ENCODE measurements around the gene PFDN4. TPM values are rescaled to one million over a fixed set of nuclear protein-coding genes. Genes with fewer than 3 reads are reported as not detected.

The PFDN4 gene
- total and polyA plus RNA-seq, 2 donors (not counting 1 experiment from before 2014, with no cell fraction given): 9.1 to 16.8 TPM

GRCh38 chr20:54179946-54180345 is 27.9 kb upstream of the PFDN4 start:
- ATAC-seq (ENCODE audit: low read depth): no peak

GRCh38 chr20:54180931-54181330 is 27.0 kb upstream of the PFDN4 start:
- Histone ChIP-seq H3K36me3 (replicated peaks in 1 of 2; ENCODE audit: control extremely low read depth in 1 of 2, control insufficient read depth in 1 of 2, extremely low read depth in 1 of 2, insufficient read depth in 2 of 2, low read length in 1 of 2) (no peaks in the 10 kb centered on the region), H2AFZ (ENCODE audit: insufficient read depth, low read depth, low read length, poor library complexity, severe bottlenecking) (no peak overlapping the region), H3K27ac (ENCODE audit: low read length in 2 of 2) (no peak overlapping the region), H3K4me2 (replicated peaks; ENCODE audit: low read depth, low read length, poor library complexity, severe bottlenecking) (no peak overlapping the region), H4K20me1 (ENCODE audit: control insufficient read depth, insufficient read depth, low read length, poor library complexity, severe bottlenecking) (no peaks in the 10 kb centered on the region), H3K4me3 (ENCODE audit: control extremely low read depth in 1 of 5, extremely low read depth in 1 of 5, insufficient read depth in 1 of 5, low read depth in 2 of 5, low read length in 4 of 5) (no peak overlapping the region), H3K4me1 (ENCODE audit: control insufficient read depth in 2 of 2, insufficient read depth in 2 of 2, low read length in 2 of 2) (no peaks in the 10 kb centered on the region), H3K9me3 (ENCODE audit: control extremely low read depth in 1 of 3, control insufficient read depth in 2 of 3, insufficient read depth in 1 of 3, low read length in 2 of 3) (no peaks in the 10 kb centered on the region), H3K9ac (ENCODE audit: low read length) (no peak overlapping the region), H3K79me2 (ENCODE audit: control insufficient read depth, insufficient read depth, low read length) (no peaks in the 10 kb centered on the region), H3K27me3 (replicated peaks in 1 of 4; ENCODE audit: control extremely low read depth in 1 of 4, control insufficient read depth in 3 of 4, insufficient read depth in 4 of 4, low read length in 3 of 4) (peaks cover 0 to 8% (median 5%) of the 10 kb centered on the region in 4 experiments)
- Mint-ChIP-seq H3K4me1 (no peaks in the 10 kb centered on the region), H3K4me3 (no peak overlapping the region), H3K9me3 (ENCODE audit: insufficient read depth) (no peaks in the 10 kb centered on the region), H3K27ac (no peak overlapping the region), H3K27me3 (peaks cover 36% of the 10 kb centered on the region)
- TF ChIP-seq EZH2 (IDR thresholded peaks at IDR 0.05; ENCODE audit: borderline replicate concordance, insufficient read depth, low read depth, low read length, poor library complexity, severe bottlenecking) (no peak), CTCF (IDR thresholded peaks at IDR 0.05) (no peak)
- no CpG with 5 or more reads among the region's 1 CpG for WGBS (ENCODE audit: insufficient coverage)
- intact Hi-C loops (cut with micrococcal nuclease): no loop called here
- CTCF ChIA-PET: interaction anchor here (2.3 kb wide), 1 partner anchor 19 kb away, joined by 6 read pairs; no protein-coding TSS in a partner anchor
- DNase-seq (no peak), ATAC-seq (ENCODE audit: low read depth) (no peak)
- POLR2A ChIA-PET: no interaction called here

More at GRCh38 chr20:54179946-54180345, 27.9 kb upstream of the PFDN4 start:
- no peak overlapping the region for H2AFZ ChIP-seq (ENCODE audit: insufficient read depth, low read depth, low read length, poor library complexity, severe bottlenecking)
- no peak overlapping the region for H3K9ac ChIP-seq (ENCODE audit: low read length)
- H3K27ac ChIP-seq (ENCODE audit: low read length in 2 of 2): no peak overlapping the region
- no peak for DNase-seq
- no peaks in the 10 kb centered on the region for H3K9me3 Mint-ChIP-seq (ENCODE audit: insufficient read depth)
- TF ChIP-seq CTCF (IDR thresholded peaks at IDR 0.05) (no peak), EZH2 (IDR thresholded peaks at IDR 0.05; ENCODE audit: borderline replicate concordance, insufficient read depth, low read depth, low read length, poor library complexity, severe bottlenecking) (no peak)
- no peaks in the 10 kb centered on the region for H3K36me3 ChIP-seq (replicated peaks in 1 of 2; ENCODE audit: control extremely low read depth in 1 of 2, control insufficient read depth in 1 of 2, extremely low read depth in 1 of 2, insufficient read depth in 2 of 2, low read length in 1 of 2)
- H3K79me2 ChIP-seq (ENCODE audit: control insufficient read depth, insufficient read depth, low read length): no peaks in the 10 kb centered on the region
- ChIA-PET CTCF (no interaction called here), POLR2A (no interaction called here)
- no peak overlapping the region for H3K4me3 ChIP-seq (ENCODE audit: control extremely low read depth in 1 of 5, extremely low read depth in 1 of 5, insufficient read depth in 1 of 5, low read depth in 2 of 5, low read length in 4 of 5)
- peaks cover 0 to 11% (median 8%) of the 10 kb centered on the region in 4 experiments for H3K27me3 ChIP-seq (replicated peaks in 1 of 4; ENCODE audit: control extremely low read depth in 1 of 4, control insufficient read depth in 3 of 4, insufficient read depth in 4 of 4, low read length in 3 of 4)
- H3K4me1 ChIP-seq (ENCODE audit: control insufficient read depth in 2 of 2, insufficient read depth in 2 of 2, low read length in 2 of 2): no peaks in the 10 kb centered on the region
- WGBS (ENCODE audit: insufficient coverage): no CpG with 5 or more reads among the region's 2 CpGs
- no peak overlapping the region for H3K27ac Mint-ChIP-seq
- no peak overlapping the region for H3K4me2 ChIP-seq (replicated peaks; ENCODE audit: low read depth, low read length, poor library complexity, severe bottlenecking)
- H3K4me1 Mint-ChIP-seq: no peaks in the 10 kb centered on the region
- no peak overlapping the region for H3K4me3 Mint-ChIP-seq
- intact Hi-C loops (cut with micrococcal nuclease): no loop called here
- no peaks in the 10 kb centered on the region for H3K9me3 ChIP-seq (ENCODE audit: control extremely low read depth in 1 of 3, control insufficient read depth in 2 of 3, insufficient read depth in 1 of 3, low read length in 2 of 3)
- H3K27me3 Mint-ChIP-seq: peaks cover 33% of the 10 kb centered on the region
- H4K20me1 ChIP-seq (ENCODE audit: control insufficient read depth, insufficient read depth, low read length, poor library complexity, severe bottlenecking): no peaks in the 10 kb centered on the region
